ENCODE data around the gene PHC2. TPM values are rescaled to one million over a fixed set of nuclear protein-coding genes. Genes with fewer than 3 reads are reported as not detected.

Gene PHC2
- total RNA-seq, 1 experiment from 2014 or later, result 9.4 TPM

DNA sequence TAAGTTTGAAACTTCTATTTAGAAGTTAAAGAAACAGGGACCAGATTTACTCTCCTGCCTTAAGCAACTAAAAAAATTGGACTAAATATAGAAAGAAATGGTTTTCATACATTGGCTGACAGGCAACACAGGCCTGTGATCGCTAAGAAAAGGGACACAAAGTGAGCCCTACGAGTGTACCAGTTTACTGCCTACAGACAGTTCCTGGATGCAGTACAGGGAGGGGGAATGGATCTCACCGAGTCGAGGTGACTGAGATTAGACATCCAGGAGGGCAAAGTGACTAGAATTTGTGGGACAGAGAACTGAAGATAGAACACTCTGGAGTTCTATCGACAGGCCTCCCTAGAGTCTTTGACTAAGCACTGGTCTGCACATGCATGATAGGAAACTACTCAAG, 16.0 kb downstream of the PHC2 start:
- H3T11ph ChIP-seq (ENCODE audit: low read length), result no peak overlapping the region
- no peaks in the 10 kb centered on the region for H3K79me1 ChIP-seq (ENCODE audit: insufficient read depth, low read depth, low read length, poor library complexity, severe bottlenecking)
- H2AK5ac ChIP-seq (ENCODE audit: insufficient read length, low read length), result no peak overlapping the region
- Mint-ChIP-seq H3K27me3 (ENCODE audit: low read depth) (no peaks in the 10 kb centered on the region), H3K4me1 (peaks cover 8% of the 10 kb centered on the region in 2 experiments), H3K9me3 (peaks cover 22% of the 10 kb centered on the region in 2 experiments), H3K36me3 (ENCODE audit: insufficient read depth in 1 of 3, low read depth in 3 of 3) (peaks cover 6 to 18% (median 7%) of the 10 kb centered on the region in 3 experiments; a peak in 6 of 7 replicates), H3K4me3 (no peak overlapping the region), H3K27ac (no peak overlapping the region)
- H4K5ac ChIP-seq (ENCODE audit: insufficient read length, low read depth, low read length), result no peak overlapping the region
- H3K23me2 ChIP-seq (ENCODE audit: insufficient read length, low read depth, low read length, poor library complexity, severe bottlenecking), result no peaks in the 10 kb centered on the region
- H3K9me3 ChIP-seq (ENCODE audit: control insufficient read depth, low read depth, low read length), result no peaks in the 10 kb centered on the region
- no peak overlapping the region for H2BK5ac ChIP-seq (ENCODE audit: insufficient read length, low read length)
- TF ChIP-seq, protein P1, sequence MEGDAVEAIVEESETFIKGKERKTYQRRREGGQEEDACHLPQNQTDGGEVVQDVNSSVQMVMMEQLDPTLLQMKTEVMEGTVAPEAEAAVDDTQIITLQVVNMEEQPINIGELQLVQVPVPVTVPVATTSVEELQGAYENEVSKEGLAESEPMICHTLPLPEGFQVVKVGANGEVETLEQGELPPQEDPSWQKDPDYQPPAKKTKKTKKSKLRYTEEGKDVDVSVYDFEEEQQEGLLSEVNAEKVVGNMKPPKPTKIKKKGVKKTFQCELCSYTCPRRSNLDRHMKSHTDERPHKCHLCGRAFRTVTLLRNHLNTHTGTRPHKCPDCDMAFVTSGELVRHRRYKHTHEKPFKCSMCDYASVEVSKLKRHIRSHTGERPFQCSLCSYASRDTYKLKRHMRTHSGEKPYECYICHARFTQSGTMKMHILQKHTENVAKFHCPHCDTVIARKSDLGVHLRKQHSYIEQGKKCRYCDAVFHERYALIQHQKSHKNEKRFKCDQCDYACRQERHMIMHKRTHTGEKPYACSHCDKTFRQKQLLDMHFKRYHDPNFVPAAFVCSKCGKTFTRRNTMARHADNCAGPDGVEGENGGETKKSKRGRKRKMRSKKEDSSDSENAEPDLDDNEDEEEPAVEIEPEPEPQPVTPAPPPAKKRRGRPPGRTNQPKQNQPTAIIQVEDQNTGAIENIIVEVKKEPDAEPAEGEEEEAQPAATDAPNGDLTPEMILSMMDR (conservative IDR thresholded peaks at IDR 0.05), result no peak
- H3K23ac ChIP-seq (ENCODE audit: insufficient read length, low read depth, low read length), result no peak overlapping the region
- no peak overlapping the region for H2BK12ac ChIP-seq (ENCODE audit: insufficient read length, low read depth, low read length)
- H2BK15ac ChIP-seq (ENCODE audit: low read depth, low read length), result no peak overlapping the region
- H3K56ac ChIP-seq (ENCODE audit: insufficient read length, low read depth, low read length), result no peak overlapping the region
- H3K79me2 ChIP-seq (ENCODE audit: insufficient read depth, low read length), result no peaks in the 10 kb centered on the region
- no peak overlapping the region for H3K4ac ChIP-seq (ENCODE audit: low read depth, low read length)
- H3K4me1 ChIP-seq (ENCODE audit: insufficient read depth, low read length), result no peaks in the 10 kb centered on the region
- H3K27ac ChIP-seq (ENCODE audit: insufficient read length, low read depth, low read length), result no peak overlapping the region
- no peak overlapping the region for H2BK120ac ChIP-seq (ENCODE audit: low read depth, low read length, poor library complexity, severe bottlenecking)
- H3K14ac ChIP-seq (ENCODE audit: insufficient read depth, low read length), result no peak overlapping the region
- H4K20me1 ChIP-seq (ENCODE audit: control insufficient read depth, insufficient read depth, insufficient read length), result no peaks in the 10 kb centered on the region
- H2AFZ ChIP-seq (ENCODE audit: low read length), result no peak overlapping the region
- WGBS (ENCODE audit: extremely low coverage, insufficient read length, low lambda C conversion rate), result no CpG with 5 or more reads among the region's 5 CpGs
- H2BK20ac ChIP-seq (ENCODE audit: low read depth, low read length, poor library complexity, severe bottlenecking), result no peak overlapping the region
- no peak overlapping the region for H3K4me2 ChIP-seq (ENCODE audit: insufficient read depth, insufficient read length, low read length)
- H3K9ac ChIP-seq (ENCODE audit: extremely low read depth, insufficient read length, low read length), result no peak overlapping the region
- H3K27me3 ChIP-seq (ENCODE audit: insufficient read depth, low read length), result no peaks in the 10 kb centered on the region
- H4K91ac ChIP-seq (ENCODE audit: insufficient read length, low read depth, low read length), result no peak overlapping the region
- no peak overlapping the region for H3K18ac ChIP-seq (ENCODE audit: insufficient read length, low read depth, low read length)
- no peak for DNase-seq
- H4K8ac ChIP-seq (replicated peaks; ENCODE audit: insufficient read length, low read depth, low read length), result no peak overlapping the region

Data from H9 (cell line).